ENCODE results near the gene ATF7IP2. TPM values are rescaled to one million over a fixed set of nuclear protein-coding genes. Genes with fewer than 3 reads are reported as not detected.
A peak's percentile ranks its signal among the peaks of the same experiment; 100 is the strongest.

The ATF7IP2 gene
- total and polyA plus RNA-seq, 9 of the 15 experiments (the other 6 are each of a cell fraction or from before 2014, with no cell fraction given), result 131 to 515 (median 196) TPM

GRCh38 chr16:10501016-10501607, 115.3 kb downstream of the ATF7IP2 start:
- CTCF ChIA-PET (ENCODE audit: low intra/inter-chr PET ratio), result interaction anchor here (0.6 kb wide), 1 partner anchor 245 kb away, joined by 3 read pairs; no protein-coding TSS in a partner anchor
- Histone ChIP-seq H3K9ac (ENCODE audit: insufficient read depth in 1 of 2, low read depth in 2 of 2, low read length in 2 of 2) (no peak overlapping the region), H3K4me1 (replicated peaks in 1 of 2; ENCODE audit: control insufficient read depth in 2 of 2, insufficient read depth in 2 of 2, low read length in 2 of 2) (peaks cover 6 to 17% of the 10 kb centered on the region in 2 experiments), H3K36me3 (ENCODE audit: control insufficient read depth, insufficient read depth, low read length) (no peaks in the 10 kb centered on the region), H3K9me1 (ENCODE audit: control insufficient read depth, insufficient read depth, low read length) (no peaks in the 10 kb centered on the region), H3K4me2 (ENCODE audit: insufficient read depth, low read length) (no peak overlapping the region), H3K79me2 (ENCODE audit: control insufficient read depth, insufficient read depth, low read length) (no peaks in the 10 kb centered on the region), H2AFZ (ENCODE audit: low read depth, low read length) (0 out of 2 replicates have a peak overlapping the region, but pooled peaks have one; percentile 7), H4K20me1 (replicated peaks; ENCODE audit: control insufficient read depth, insufficient read depth, low read length) (no peaks in the 10 kb centered on the region), H3K4me3 (no peak overlapping the region), H3K9me3 (replicated peaks; ENCODE audit: control insufficient read depth, insufficient read depth, low read depth, low read length) (peaks cover 17% of the 10 kb centered on the region), H3K27ac (ENCODE audit: extremely low read depth, low read depth, low read length) (peak overlapping the region; percentile 50), H3K27me3 (ENCODE audit: control insufficient read depth in 2 of 2, insufficient read depth in 2 of 2, low read length in 2 of 2) (no peaks in the 10 kb centered on the region)
- intact Hi-C loops (cut with micrococcal nuclease), result loop anchor here (2.0 kb wide), 1 partner anchor 138 kb away; no protein-coding TSS in a partner anchor
- POLR2A ChIA-PET, result interaction anchor here (0.7 kb wide), 1 partner anchor 112 kb away, joined by 3 read pairs; no protein-coding TSS in a partner anchor
- peak; percentile 83 for FAIRE-seq
- peak; percentile 84 for ATAC-seq
- no TSS peak for BruUV-seq (replicated peaks)
- DNase-seq (ENCODE audit: extremely low read depth in 1 of 4, low spot score in 3 of 4), result peak; percentile 40 to 90 (median 63)
- in situ Hi-C loops (cut with MboI), result no loop called here
- WGBS (ENCODE audit: insufficient coverage, low coverage, missing lambda C conversion rate), result 52% methylated on average over 2 of the region's 2 CpGs
- TF ChIP-seq TCF3 (CRISPR knock-in tag; IDR thresholded peaks at IDR 0.05), result peak; percentile 90
- TF ChIP-seq CXXC5 (CRISPR knock-in tag; IDR thresholded peaks at IDR 0.05), result peak; percentile 80
- no peak for TF ChIP-seq ZNF197 (CRISPR knock-in tag; IDR thresholded peaks at IDR 0.05; ENCODE audit: low read depth)
- TF ChIP-seq HDAC1 (IDR thresholded peaks at IDR 0.05), result 0 out of 4 replicates have a peak, but pooled peaks of 1 of the 2 experiments have one; percentile 28
- TF ChIP-seq IFI16 (CRISPR knock-in tag; IDR thresholded peaks at IDR 0.05), result 0 out of 2 replicates have a peak, but pooled peaks have one; percentile 69
- no peak for TF ChIP-seq ARHGAP35 (IDR thresholded peaks at IDR 0.05; ENCODE audit: partially characterized antibody)
- peak; percentile 57 for TF ChIP-seq KLF16 (IDR thresholded peaks at IDR 0.05)
- no peak for TF ChIP-seq WHSC1 (IDR thresholded peaks at IDR 0.05; ENCODE audit: low read length)
- peak; percentile 88 for TF ChIP-seq EP300 (IDR thresholded peaks at IDR 0.05; ENCODE audit: low read length)
- TF ChIP-seq ZC3H4 (CRISPR knock-in tag; IDR thresholded peaks at IDR 0.05; ENCODE audit: borderline replicate concordance), result no peak
- no peak for TF ChIP-seq NR2C1 (IDR thresholded peaks at IDR 0.05)
- TF ChIP-seq NR2C1 (tag; IDR thresholded peaks at IDR 0.05), result peak; percentile 23; the same call in 1 of the 2 replicates
- TF ChIP-seq MXD1 (CRISPR knock-in tag; IDR thresholded peaks at IDR 0.05; ENCODE audit: borderline replicate concordance, poor library complexity, severe bottlenecking), result no peak
- TF ChIP-seq DMBX1 (CRISPR knock-in tag; IDR thresholded peaks at IDR 0.05; ENCODE audit: borderline replicate concordance), result peak; percentile 97
- 0 out of 2 replicates have a peak, but pooled peaks have one; percentile 17 for TF ChIP-seq ZNF407 (IDR thresholded peaks at IDR 0.05; ENCODE audit: low read depth)
